ENCODE data around the gene MBP. TPM values are rescaled to one million over a fixed set of nuclear protein-coding genes. Genes with fewer than 3 reads are reported as not detected.

MBP gene
- total and polyA plus RNA-seq, 10 of the 15 experiments (the other 5 are each of a cell fraction or from before 2014, with no cell fraction given) = 12.2 to 67.8 (median 42.1) TPM

GRCh38 chr18:77054606-77055428, 77.8 kb downstream of the MBP start (continued):
- TF ChIP-seq ZNF592 (IDR thresholded peaks at IDR 0.05) = no peak
- peak; percentile 94 for TF ChIP-seq NBN (IDR thresholded peaks at IDR 0.05)
- TF ChIP-seq GATAD2B (conservative IDR thresholded peaks at IDR 0.05; ENCODE audit: low read depth) = peak; percentile 62
- peak; percentile 97 for TF ChIP-seq IKZF1 (conservative IDR thresholded peaks at IDR 0.05)
- peak; percentile 82 for TF ChIP-seq BCL11A (IDR thresholded peaks at IDR 0.05; ENCODE audit: low read depth, low read length)
- no peak for TF ChIP-seq NR2C1 (IDR thresholded peaks at IDR 0.05)
- TF ChIP-seq MEF2B (IDR thresholded peaks at IDR 0.05; ENCODE audit: partially characterized antibody, poor library complexity, severe bottlenecking) = no peak
- no peak for TF ChIP-seq MYB (IDR thresholded peaks at IDR 0.05; ENCODE audit: borderline replicate concordance, low read depth, low read length)
- TF ChIP-seq ZNF217 (IDR thresholded peaks at IDR 0.05) = no peak
- TF ChIP-seq ZSCAN29 (IDR thresholded peaks at IDR 0.05) = no peak
- peak; percentile 58 for TF ChIP-seq RAD21 (IDR thresholded peaks at IDR 0.05; ENCODE audit: insufficient read depth, low read depth, low read length)
- TF ChIP-seq SP1 (IDR thresholded peaks at IDR 0.05; ENCODE audit: low read depth, low read length) = peak; percentile 25
- TF ChIP-seq PAX5 (IDR thresholded peaks at IDR 0.05; ENCODE audit: borderline replicate concordance, low read depth, low read length) = peak; percentile 69; the same call in 1 of the 2 replicates
- TF ChIP-seq ZBTB40 (IDR thresholded peaks at IDR 0.05; ENCODE audit: borderline replicate concordance) = peak; percentile 50; the same call in 1 of the 2 replicates
- TF ChIP-seq YBX1 (IDR thresholded peaks at IDR 0.05) = no peak
- peak; percentile 70 to 74 for TF ChIP-seq EP300 (IDR thresholded peaks at IDR 0.05; ENCODE audit: borderline replicate concordance in 1 of 2, control insufficient read depth in 1 of 2, low read depth in 2 of 2, low read length in 2 of 2)
- no peak for TF ChIP-seq REST (IDR thresholded peaks at IDR 0.05; ENCODE audit: low read depth, low read length)
- TF ChIP-seq CREM (IDR thresholded peaks at IDR 0.05; ENCODE audit: low read depth) = peak; percentile 89
- no peak for TF ChIP-seq ZNF24 (IDR thresholded peaks at IDR 0.05)

All from GM12878 (cell line).